ENCODE measurements around the gene NDST4.

- TF ChIP-seq FOSB (CRISPR knock-in tag; IDR thresholded peaks at IDR 0.05) (no peak), POLR2A (IDR thresholded peaks at IDR 0.05; ENCODE audit: low read length) (no peak), CTCF (IDR thresholded peaks at IDR 0.05) (no peak), ESRRA (IDR thresholded peaks at IDR 0.05; ENCODE audit: borderline replicate concordance, low read length) (no peak), FOSL2 (IDR thresholded peaks at IDR 0.05) (no peak), FOSL2 (CRISPR knock-in tag; IDR thresholded peaks at IDR 0.05) (no peak), HDAC2 (IDR thresholded peaks at IDR 0.05) (no peak), ZNF302 (CRISPR knock-in tag; IDR thresholded peaks at IDR 0.05) (no peak), E2F6 (IDR thresholded peaks at IDR 0.05; ENCODE audit: borderline replicate concordance, low read depth) (no peak), RFX5 (IDR thresholded peaks at IDR 0.05) (no peak)
Observed at GRCh38 chr4:114813961-114814360, 299.5 kb downstream of the NDST4 start.
